NB4 (cell line): ENCODE measurements around the gene GAL.

Experiments used
- DNase-seq: peaks from one replicate; pipeline ENCODE4 v3.0.0; 2010; ENCODE audit warnings: low read depth
- H3K4me3 ChIP-seq: one replicate; pipeline ENCODE4 v1.5.1; 2011; ENCODE audit warnings: mild to moderate bottlenecking, low read depth, low read length, moderate library complexity
- MYC ChIP-seq: IDR thresholded peaks from 2 replicates; pipeline ENCODE4 v1.6.1; 2011; ENCODE audit warnings: low read depth, low read length
- POLR2A ChIP-seq: IDR thresholded peaks from 2 replicates; pipeline ENCODE4 v1.6.1; 2011; ENCODE audit warnings: mild to moderate bottlenecking; ENCODE audit not compliant: insufficient read length; ENCODE audit errors: extremely low read depth
- TF ChIP-seq, protein P1 (sequence below): IDR thresholded peaks from one replicate; pipeline ENCODE4 v1.5.1; 2012; ENCODE audit warnings: low read depth, low read length
- TF ChIP-seq, protein P2 (sequence below): IDR thresholded peaks from 2 replicates; pipeline ENCODE4 v1.6.1; 2011; ENCODE audit warnings: low read depth, low read length

Gene GAL

DNA sequence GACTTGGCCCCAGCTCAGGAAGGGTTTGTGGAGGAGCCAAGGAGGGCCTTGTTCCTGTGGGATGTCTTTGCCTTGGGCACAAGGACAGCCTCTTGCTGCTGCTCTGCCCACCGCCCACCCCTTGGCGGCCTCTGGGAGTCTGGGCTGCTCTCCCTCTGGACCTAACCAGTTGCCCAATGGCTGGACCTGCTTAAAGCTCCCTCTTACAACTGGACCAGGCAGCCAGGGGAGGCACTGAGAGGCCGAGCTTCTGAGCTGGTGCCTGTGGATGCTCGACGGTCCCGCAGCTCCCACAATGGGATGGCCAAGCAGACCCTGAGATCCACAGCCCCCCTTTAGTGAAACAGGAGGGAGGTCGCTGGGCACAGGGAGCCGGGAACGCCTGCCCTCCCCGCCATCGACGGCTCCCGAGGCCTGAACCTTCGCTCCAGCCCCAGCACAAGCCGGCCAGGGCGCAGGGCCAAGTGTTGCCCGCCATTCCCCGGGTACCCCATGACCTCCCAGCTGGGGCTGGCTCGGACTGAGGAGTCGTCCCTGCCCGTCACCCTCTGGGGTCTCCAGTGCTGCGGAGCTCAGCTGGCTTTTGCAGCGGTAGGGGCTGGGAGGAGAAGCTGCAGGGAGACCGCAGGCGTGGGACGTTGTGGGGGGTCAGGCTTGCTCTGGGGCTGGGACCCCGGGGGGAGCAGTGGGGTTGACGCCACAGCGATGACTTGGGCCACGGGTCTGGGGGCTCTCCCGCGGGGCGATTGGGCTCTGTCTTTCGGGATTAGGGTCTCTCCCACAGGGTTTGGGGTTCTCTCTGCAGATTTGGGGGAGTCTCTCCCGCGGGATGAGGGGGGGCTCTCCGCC is 584 bp upstream of the GAL start:
- TF ChIP-seq MYC: no peak
- TF ChIP-seq, protein P1, sequence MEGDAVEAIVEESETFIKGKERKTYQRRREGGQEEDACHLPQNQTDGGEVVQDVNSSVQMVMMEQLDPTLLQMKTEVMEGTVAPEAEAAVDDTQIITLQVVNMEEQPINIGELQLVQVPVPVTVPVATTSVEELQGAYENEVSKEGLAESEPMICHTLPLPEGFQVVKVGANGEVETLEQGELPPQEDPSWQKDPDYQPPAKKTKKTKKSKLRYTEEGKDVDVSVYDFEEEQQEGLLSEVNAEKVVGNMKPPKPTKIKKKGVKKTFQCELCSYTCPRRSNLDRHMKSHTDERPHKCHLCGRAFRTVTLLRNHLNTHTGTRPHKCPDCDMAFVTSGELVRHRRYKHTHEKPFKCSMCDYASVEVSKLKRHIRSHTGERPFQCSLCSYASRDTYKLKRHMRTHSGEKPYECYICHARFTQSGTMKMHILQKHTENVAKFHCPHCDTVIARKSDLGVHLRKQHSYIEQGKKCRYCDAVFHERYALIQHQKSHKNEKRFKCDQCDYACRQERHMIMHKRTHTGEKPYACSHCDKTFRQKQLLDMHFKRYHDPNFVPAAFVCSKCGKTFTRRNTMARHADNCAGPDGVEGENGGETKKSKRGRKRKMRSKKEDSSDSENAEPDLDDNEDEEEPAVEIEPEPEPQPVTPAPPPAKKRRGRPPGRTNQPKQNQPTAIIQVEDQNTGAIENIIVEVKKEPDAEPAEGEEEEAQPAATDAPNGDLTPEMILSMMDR: no peak
- TF ChIP-seq, protein P2, sequence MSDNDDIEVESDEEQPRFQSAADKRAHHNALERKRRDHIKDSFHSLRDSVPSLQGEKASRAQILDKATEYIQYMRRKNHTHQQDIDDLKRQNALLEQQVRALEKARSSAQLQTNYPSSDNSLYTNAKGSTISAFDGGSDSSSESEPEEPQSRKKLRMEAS: no peak
- no peak for TF ChIP-seq POLR2A
- peak overlapping the region; percentile 28 for H3K4me3 ChIP-seq

DNA sequence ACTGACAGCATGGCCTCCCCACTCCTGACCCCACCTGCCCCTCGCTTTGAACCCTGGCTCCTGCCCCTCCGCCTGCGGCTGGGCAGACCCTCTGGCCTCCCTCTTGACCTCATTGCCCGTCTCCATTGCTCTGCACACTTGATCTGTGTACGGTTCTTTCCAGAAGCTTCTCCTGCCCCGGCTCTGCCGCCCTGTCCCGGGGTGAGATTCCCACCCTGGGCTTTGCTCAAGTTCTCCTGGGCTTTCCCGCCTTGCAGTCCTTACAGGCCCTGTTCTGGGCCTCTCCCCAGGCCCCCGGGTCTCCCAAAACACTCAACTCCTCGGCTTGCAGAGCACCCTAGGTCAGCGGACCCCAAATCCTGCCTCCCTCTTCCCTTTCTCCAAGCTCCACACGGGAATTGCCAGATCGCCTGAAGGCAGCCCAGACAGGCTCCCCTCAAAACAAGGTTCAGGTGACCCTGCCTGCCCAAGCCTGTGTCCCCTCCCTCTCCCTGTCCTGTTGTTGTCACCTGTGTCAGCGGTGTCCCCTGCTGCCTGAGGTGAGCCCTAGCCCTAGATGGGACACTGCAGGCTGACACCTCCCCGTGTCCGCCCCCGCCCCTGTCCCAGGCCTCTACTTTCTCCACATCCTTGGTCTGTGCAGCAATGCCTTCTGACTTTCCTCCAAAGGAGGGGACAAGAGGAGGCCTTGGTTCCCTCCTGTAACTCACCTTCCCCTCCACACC is 1.5 kb downstream of the GAL start:
- TF ChIP-seq, protein P1: no peak
- TF ChIP-seq, protein P2: no peak
- TF ChIP-seq POLR2A: no peak
- no peak for TF ChIP-seq MYC
- H3K4me3 ChIP-seq: peak overlapping the region; percentile 64
- no peak for DNase-seq

More for the DNA sequence above, 584 bp upstream of the GAL start:
- DNase-seq: no peak

DNA sequence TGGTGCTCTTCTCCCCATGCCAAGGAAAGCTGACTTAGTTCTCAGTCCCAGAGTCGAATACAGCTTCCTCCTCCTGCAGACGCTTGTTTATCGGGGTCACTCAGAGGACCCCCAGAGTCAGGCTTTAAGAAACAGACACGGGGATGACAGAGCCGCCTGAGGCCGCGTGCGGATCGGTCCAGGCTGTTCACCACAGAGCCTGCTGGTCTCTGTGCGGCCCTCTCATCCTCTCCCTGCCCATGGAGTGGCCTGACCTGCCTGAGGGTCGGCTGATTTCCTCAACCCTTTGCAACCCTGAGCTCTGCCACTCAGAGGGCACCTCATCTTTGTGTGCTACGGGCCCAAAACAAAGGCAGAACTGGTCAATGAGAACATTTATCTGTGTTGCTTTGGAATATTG is 2.1 kb downstream of the GAL start:
- no peak for DNase-seq
- TF ChIP-seq MYC: no peak
- TF ChIP-seq, protein P1: no peak
- no peak for TF ChIP-seq POLR2A
- no peak overlapping the region for H3K4me3 ChIP-seq

DNA sequence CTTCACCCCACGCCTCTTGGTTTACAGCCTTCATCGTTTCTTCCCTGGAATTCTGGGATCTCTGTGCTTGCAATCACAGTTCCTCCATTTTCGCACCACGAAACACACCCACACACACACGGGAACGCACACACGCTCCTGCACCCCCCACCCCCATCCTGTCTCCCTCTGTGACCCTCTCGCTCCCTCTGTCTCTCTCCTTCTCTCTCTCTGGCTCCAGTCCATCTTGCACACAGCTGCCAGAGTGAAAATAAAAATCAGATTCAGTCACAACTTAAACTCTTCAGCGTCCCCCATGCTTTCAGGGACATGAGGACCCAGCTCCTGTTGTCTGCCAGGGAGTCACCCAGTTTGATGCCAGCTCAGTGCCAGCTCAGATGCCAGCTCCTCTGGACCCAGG is 3.0 kb downstream of the GAL start:
- DNase-seq: no peak
- TF ChIP-seq, protein P1: no peak
- TF ChIP-seq, protein P2: no peak
- H3K4me3 ChIP-seq: no peak overlapping the region

DNA sequence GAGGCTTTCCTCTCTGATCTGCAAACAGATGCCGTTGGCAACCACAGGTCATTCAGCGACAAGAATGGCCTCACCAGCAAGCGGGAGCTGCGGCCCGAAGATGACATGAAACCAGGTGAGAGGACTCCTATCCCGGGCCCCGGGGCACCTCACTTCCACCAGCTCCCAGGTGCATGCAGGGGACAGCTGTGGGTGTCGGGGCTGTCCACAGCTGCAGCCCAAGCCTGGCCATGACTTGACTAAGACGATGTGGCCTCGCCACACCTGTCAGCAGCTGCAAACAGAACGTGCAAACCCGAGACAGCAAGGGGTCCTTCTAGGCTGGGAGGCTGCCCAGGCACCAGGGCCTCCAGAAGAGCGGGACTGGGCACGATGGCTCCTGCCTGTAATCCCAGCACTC is 3.6 kb downstream of the GAL start:
- TF ChIP-seq MYC: no peak
- TF ChIP-seq POLR2A: no peak
- TF ChIP-seq, protein P2: no peak
- TF ChIP-seq, protein P1: no peak
- no peak overlapping the region for H3K4me3 ChIP-seq
- no peak for DNase-seq
